Measurements from ENCODE around the gene LEMD1. TPM values are rescaled to one million over a fixed set of nuclear protein-coding genes. Genes with fewer than 3 reads are reported as not detected.

Gene LEMD1
- total and polyA plus RNA-seq, 4 donors = not detected

DNA sequence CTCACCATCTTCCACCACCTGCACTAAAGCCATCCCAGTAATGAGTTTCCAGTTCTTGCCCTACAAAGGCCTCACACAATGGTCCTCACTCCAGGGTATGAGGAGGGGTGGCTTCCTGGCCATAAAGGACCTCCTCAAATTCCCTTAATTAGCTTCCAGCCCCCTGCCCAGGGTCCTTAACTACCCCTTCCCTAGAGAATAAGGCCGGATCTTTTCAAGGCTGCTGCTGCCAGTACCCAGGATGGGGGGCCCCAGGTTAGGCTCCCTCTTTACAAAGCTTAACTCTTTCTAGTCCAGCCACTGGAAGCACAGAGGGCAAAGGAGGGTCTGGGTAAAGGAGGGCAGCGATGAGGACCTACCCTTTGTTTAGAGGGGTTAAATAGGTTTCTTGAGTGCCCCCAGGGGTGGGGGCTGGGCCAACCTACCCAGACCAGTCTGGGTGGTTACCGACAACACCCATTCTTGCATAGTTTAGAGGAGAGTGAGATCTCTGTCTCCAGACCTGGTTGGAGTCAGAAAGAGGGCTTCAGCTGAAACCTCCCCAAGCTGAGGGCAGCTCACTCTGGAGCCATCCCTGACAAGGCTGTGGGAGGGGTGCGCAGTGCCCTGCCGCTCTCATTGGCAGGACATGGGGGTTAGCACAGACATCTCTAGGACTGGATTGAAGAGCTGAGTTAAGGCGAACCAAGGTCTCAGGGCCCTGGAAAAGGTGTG is 26.8 kb upstream of the LEMD1 start:
- DNase-seq (no peak), ATAC-seq (ENCODE audit: low FRiP score) (no peak)
- Histone ChIP-seq H3K27ac (ENCODE audit: low read depth in 1 of 2, low read length in 2 of 2) (no peak overlapping the region), H3K27me3 (ENCODE audit: control insufficient read depth in 1 of 2, insufficient read depth in 2 of 2, low read length in 1 of 2) (no peaks in the 10 kb centered on the region), H3K4me1 (ENCODE audit: control insufficient read depth in 1 of 2, insufficient read depth in 2 of 2, low read length in 2 of 2) (no peaks in the 10 kb centered on the region), H3K9me3 (ENCODE audit: control insufficient read depth, low read length) (no peaks in the 10 kb centered on the region), H3K36me3 (ENCODE audit: control insufficient read depth in 1 of 2, insufficient read depth in 2 of 2, low read length in 1 of 2) (no peaks in the 10 kb centered on the region), H3K4me3 (ENCODE audit: low read length in 2 of 2) (no peak overlapping the region)
- 87 to 88% methylated on average over 6 of the region's 6 CpGs for WGBS, 2 donors
- intact Hi-C loops (cut with DNase I) = no loop called here

DNA sequence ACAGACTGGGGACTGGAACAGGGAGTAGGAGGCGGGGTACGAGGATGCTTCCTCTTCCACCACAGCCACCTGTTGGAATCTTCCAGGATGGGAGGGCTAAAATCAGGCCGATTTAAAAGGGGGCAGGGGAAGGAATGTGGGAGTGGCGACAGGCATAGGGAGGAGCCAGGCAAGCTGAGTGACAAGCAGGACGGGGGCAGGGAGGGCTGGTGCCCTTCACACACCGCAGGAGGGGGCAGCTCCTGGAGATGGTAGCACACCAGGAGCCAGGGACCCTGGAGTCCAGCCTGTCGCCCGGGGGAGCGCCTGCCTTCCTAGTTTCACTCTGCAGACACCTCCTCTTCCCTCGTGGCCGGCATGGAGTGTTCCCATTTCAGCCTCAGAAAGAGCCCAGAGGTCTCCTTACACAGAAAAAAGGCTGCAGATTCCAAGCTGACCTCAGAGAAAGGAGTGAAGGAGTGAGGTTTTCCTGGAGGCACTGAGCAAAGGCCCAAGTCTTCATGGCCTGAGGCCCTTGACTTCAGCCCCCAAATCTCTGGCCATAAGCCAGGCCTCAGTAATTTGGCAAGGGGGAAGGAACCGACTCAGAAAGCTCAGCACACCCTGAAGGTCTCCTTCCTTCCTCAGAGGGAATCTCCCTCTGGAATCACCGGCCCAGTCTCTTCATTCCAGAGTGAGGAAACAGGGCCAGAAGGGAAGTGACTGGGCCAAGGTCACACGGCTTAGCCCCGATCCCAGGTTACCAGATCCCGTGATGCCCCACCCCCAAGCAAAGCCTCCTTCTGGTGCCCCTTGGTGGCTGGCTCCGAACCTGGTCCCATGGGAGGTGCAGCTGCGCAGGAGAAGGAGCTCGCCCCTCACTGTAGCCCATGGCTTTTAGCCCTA is 25.8 kb upstream of the LEMD1 start:
- DNase-seq (no peak), ATAC-seq (ENCODE audit: low FRiP score) (no peak)
- intact Hi-C loops (cut with DNase I) = no loop called here
- 42 to 49% methylated on average over 19 of the region's 19 CpGs for WGBS, 2 donors
- Histone ChIP-seq H3K27me3 (ENCODE audit: control insufficient read depth in 1 of 2, insufficient read depth in 2 of 2, low read length in 1 of 2) (no peaks in the 10 kb centered on the region), H3K27ac (ENCODE audit: low read depth in 1 of 2, low read length in 2 of 2) (no peak overlapping the region), H3K4me3 (ENCODE audit: low read length in 2 of 2) (no peak overlapping the region), H3K36me3 (ENCODE audit: control insufficient read depth in 1 of 2, insufficient read depth in 2 of 2, low read length in 1 of 2) (no peaks in the 10 kb centered on the region), H3K9me3 (ENCODE audit: control insufficient read depth, low read length) (no peaks in the 10 kb centered on the region), H3K4me1 (ENCODE audit: control insufficient read depth in 1 of 2, insufficient read depth in 2 of 2, low read length in 2 of 2) (no peaks in the 10 kb centered on the region)

GRCh38 chr1:205446828-205447227 is 25.0 kb upstream of the LEMD1 start:
- no peak overlapping the region for H3K27ac ChIP-seq (ENCODE audit: low read depth in 1 of 2, low read length in 2 of 2)
- H3K36me3 ChIP-seq (ENCODE audit: control insufficient read depth in 1 of 2, insufficient read depth in 2 of 2, low read length in 1 of 2) = no peaks in the 10 kb centered on the region
- no peak overlapping the region for H3K4me3 ChIP-seq (ENCODE audit: low read length in 2 of 2)
- no peaks in the 10 kb centered on the region for H3K27me3 ChIP-seq (ENCODE audit: control insufficient read depth in 1 of 2, insufficient read depth in 2 of 2, low read length in 1 of 2)
- no peaks in the 10 kb centered on the region for H3K4me1 ChIP-seq (ENCODE audit: control insufficient read depth in 1 of 2, insufficient read depth in 2 of 2, low read length in 2 of 2)
- 42 to 46% methylated on average over 9 of the region's 9 CpGs for WGBS, 2 donors
- H3K9me3 ChIP-seq (ENCODE audit: control insufficient read depth, low read length) = no peaks in the 10 kb centered on the region
- DNase-seq = no peak
- no peak for ATAC-seq (ENCODE audit: low FRiP score)
- intact Hi-C loops (cut with DNase I) = no loop called here

DNA sequence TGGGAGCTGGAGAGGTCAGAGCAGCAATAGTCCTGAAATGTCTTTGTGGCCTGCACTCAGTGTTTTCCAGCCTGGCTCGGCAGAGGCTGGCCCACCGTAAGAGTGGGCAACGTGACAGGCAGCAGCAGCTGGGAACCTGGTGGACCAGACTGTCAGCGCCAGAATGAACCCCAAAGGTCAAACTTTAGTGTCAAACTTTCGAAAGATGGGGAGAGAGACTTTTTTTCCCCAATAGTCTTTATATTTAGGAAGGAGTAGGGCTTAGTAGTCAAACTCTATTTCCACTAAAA is 23.7 kb upstream of the LEMD1 start:
- no peak for ATAC-seq (ENCODE audit: low FRiP score)
- H3K4me1 ChIP-seq (ENCODE audit: control insufficient read depth in 1 of 2, insufficient read depth in 2 of 2, low read length in 2 of 2) = no peaks in the 10 kb centered on the region
- 38 to 42% methylated on average over 5 of the region's 5 CpGs for whole genome bisulfite sequencing, 2 donors
- no peak overlapping the region for H3K27ac ChIP-seq (ENCODE audit: low read depth in 1 of 2, low read length in 2 of 2)
- DNase-seq = peak in 1 of 2 donors; percentile 40
- no peaks in the 10 kb centered on the region for H3K9me3 ChIP-seq (ENCODE audit: control insufficient read depth, low read length)
- no peaks in the 10 kb centered on the region for H3K27me3 ChIP-seq (ENCODE audit: control insufficient read depth in 1 of 2, insufficient read depth in 2 of 2, low read length in 1 of 2)
- intact Hi-C loops (cut with DNase I) = no loop called here
- no peaks in the 10 kb centered on the region for H3K36me3 ChIP-seq (ENCODE audit: control insufficient read depth in 1 of 2, insufficient read depth in 2 of 2, low read length in 1 of 2)
- H3K4me3 ChIP-seq (ENCODE audit: low read length in 2 of 2) = no peak overlapping the region

- ATAC-seq (ENCODE audit: low FRiP score) = peak; percentile 76
- peak overlapping the region; percentile 24 to 31 for H3K4me3 ChIP-seq (ENCODE audit: low read length in 2 of 2)
- no peaks in the 10 kb centered on the region for H3K9me3 ChIP-seq (ENCODE audit: control insufficient read depth, low read length)
- no peak overlapping the region for H3K27ac ChIP-seq (ENCODE audit: low read depth in 1 of 2, low read length in 2 of 2)
- intact Hi-C loops (cut with DNase I) = no loop called here
- WGBS, 2 donors = 4 to 5% methylated on average over 18 of the region's 18 CpGs
- no peaks in the 10 kb centered on the region for H3K4me1 ChIP-seq (ENCODE audit: control insufficient read depth in 1 of 2, insufficient read depth in 2 of 2, low read length in 2 of 2)
- no peaks in the 10 kb centered on the region for H3K27me3 ChIP-seq (ENCODE audit: control insufficient read depth in 1 of 2, insufficient read depth in 2 of 2, low read length in 1 of 2)
- H3K36me3 ChIP-seq (ENCODE audit: control insufficient read depth in 1 of 2, insufficient read depth in 2 of 2, low read length in 1 of 2) = no peaks in the 10 kb centered on the region
- peak; percentile 85 to 87 for DNase-seq
Observed at GRCh38 chr1:205444931-205445645, 23.2 kb upstream of the LEMD1 start.

DNA sequence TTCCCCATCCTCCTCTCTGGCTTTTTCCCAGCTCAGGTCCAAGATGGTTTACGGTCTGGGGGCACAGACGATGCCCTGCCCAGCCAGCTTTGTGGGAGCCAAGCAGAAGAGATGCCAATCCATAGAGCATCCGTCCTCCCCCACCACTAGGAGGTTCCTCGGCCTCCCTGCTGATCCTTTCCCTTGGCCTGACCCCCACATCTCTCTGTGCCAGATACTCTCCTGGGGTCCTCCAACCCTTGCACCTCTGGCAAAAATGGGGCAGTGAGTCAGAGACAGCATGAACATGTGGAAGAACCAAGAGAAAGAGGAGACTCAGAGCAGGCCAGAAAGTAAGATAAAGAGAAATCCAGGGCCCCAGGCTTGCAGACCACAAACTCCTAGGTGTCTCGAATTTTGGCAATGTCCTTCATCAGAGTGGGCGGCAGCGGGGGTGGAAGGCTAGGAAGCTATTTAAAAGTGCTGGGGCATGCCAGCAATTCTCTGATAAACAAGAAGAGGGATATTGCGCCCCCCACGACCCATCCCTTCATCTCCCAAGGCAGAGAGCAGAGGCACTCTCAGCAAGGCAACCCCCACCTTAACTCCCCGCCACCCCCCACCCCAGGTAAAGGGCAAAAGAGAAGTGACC is 22.6 kb upstream of the LEMD1 start:
- H3K4me1 ChIP-seq (ENCODE audit: control insufficient read depth in 1 of 2, insufficient read depth in 2 of 2, low read length in 2 of 2) = no peaks in the 10 kb centered on the region
- WGBS, 2 donors = 7 to 10% methylated on average over 9 to 10 of the region's 10 CpGs
- no peaks in the 10 kb centered on the region for H3K36me3 ChIP-seq (ENCODE audit: control insufficient read depth in 1 of 2, insufficient read depth in 2 of 2, low read length in 1 of 2)
- intact Hi-C loops (cut with DNase I) = no loop called here
- no peaks in the 10 kb centered on the region for H3K27me3 ChIP-seq (ENCODE audit: control insufficient read depth in 1 of 2, insufficient read depth in 2 of 2, low read length in 1 of 2)
- H3K4me3 ChIP-seq (ENCODE audit: low read length in 2 of 2) = peak overlapping the region; percentile 24 to 31
- DNase-seq (no peak), ATAC-seq (ENCODE audit: low FRiP score) (no peak)
- no peaks in the 10 kb centered on the region for H3K9me3 ChIP-seq (ENCODE audit: control insufficient read depth, low read length)
- H3K27ac ChIP-seq (ENCODE audit: low read depth in 1 of 2, low read length in 2 of 2) = no peak overlapping the region

- ATAC-seq (ENCODE audit: low FRiP score) (no peak), DNase-seq (no peak)
- Histone ChIP-seq H3K9me3 (ENCODE audit: control insufficient read depth, low read length) (no peaks in the 10 kb centered on the region), H3K4me1 (ENCODE audit: control insufficient read depth in 1 of 2, insufficient read depth in 2 of 2, low read length in 2 of 2) (no peaks in the 10 kb centered on the region), H3K4me3 (ENCODE audit: low read length in 2 of 2) (no peak overlapping the region), H3K36me3 (ENCODE audit: control insufficient read depth in 1 of 2, insufficient read depth in 2 of 2, low read length in 1 of 2) (no peaks in the 10 kb centered on the region), H3K27me3 (ENCODE audit: control insufficient read depth in 1 of 2, insufficient read depth in 2 of 2, low read length in 1 of 2) (no peaks in the 10 kb centered on the region), H3K27ac (ENCODE audit: low read depth in 1 of 2, low read length in 2 of 2) (no peak overlapping the region)
- WGBS, 2 donors = 74 to 85% methylated on average over 7 of the region's 7 CpGs
- intact Hi-C loops (cut with DNase I) = no loop called here
Observed at GRCh38 chr1:205443585-205444299, 21.9 kb upstream of the LEMD1 start.

DNA sequence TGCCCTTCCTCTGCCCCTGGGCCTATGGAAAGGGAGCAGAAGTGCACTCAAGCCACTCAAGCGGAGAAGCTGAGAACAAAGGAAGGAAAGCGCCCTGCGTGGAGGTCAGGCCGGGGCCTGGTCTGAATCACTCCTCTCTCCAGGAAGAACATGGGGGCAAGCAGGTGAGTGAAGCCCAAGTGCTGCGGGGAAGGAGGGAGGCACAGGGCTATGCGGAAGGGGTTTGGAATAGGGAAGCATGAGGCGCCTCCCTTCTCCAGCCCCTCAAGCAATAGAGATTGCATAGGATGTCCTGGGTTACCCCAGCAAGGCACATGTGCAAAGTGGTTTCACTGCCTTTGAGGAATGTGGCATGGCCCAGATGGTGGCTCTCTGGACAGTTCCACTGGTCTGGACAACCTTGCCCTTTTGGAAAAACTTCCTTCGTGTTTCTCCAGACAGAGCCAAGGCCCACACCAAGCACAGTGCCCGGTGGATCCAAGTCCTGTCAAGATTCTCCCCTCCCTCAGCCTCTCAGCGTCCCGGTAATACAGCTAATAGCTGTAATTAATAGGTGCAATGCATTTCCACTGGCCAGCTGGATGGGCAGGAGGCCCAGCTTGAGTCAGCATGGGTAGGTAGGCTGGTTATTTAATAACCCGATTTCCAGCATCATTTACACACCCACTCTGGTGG is 20.3 kb upstream of the LEMD1 start:
- H3K27me3 ChIP-seq (ENCODE audit: control insufficient read depth in 1 of 2, insufficient read depth in 2 of 2, low read length in 1 of 2) = no peaks in the 10 kb centered on the region
- no peaks in the 10 kb centered on the region for H3K9me3 ChIP-seq (ENCODE audit: control insufficient read depth, low read length)
- intact Hi-C loops (cut with DNase I) = no loop called here
- no peak for DNase-seq
- ATAC-seq (ENCODE audit: low FRiP score) = no peak
- H3K4me1 ChIP-seq (ENCODE audit: control insufficient read depth in 1 of 2, insufficient read depth in 2 of 2, low read length in 2 of 2) = no peaks in the 10 kb centered on the region
- 78 to 86% methylated on average over 12 of the region's 12 CpGs for WGBS, 2 donors
- no peaks in the 10 kb centered on the region for H3K36me3 ChIP-seq (ENCODE audit: control insufficient read depth in 1 of 2, insufficient read depth in 2 of 2, low read length in 1 of 2)
- no peak overlapping the region for H3K27ac ChIP-seq (ENCODE audit: low read depth in 1 of 2, low read length in 2 of 2)
- H3K4me3 ChIP-seq (ENCODE audit: low read length in 2 of 2) = no peak overlapping the region

All from aorta (tissue), 5 donors.